Neural progenitor cell (in vitro differentiated cells): ENCODE results near the gene SCART1. TPM values are rescaled to one million over a fixed set of nuclear protein-coding genes. Genes with fewer than 3 reads are reported as not detected.
"Not testable (repeated sequence)": the region's sequence is repeated elsewhere in the genome, so short reads cannot be mapped to it uniquely, and the experiment has no call there.

Experiments used
- DNase-seq: peaks from one replicate; pipeline ENCODE4 v3.0.0-alpha.2; 2016; ENCODE audit warnings: low spot score
- H2AFZ ChIP-seq: fragments of 200-600 bp; sonication (generic); replicated peaks from 2 replicates; pipeline ENCODE4 v1.6.1; 2016; ENCODE audit warnings: antibody characterized with exemption
- H3F3A ChIP-seq: fragments of 200-600 bp; sonication (generic); 2 replicates; pipeline ENCODE4 v1.6.1; 2016; ENCODE audit warnings: antibody characterized with exemption, low read depth
- H3K27ac ChIP-seq: fragments of 200-600 bp; sonication (generic); 2 replicates; pipeline ENCODE4 v1.5.1; 2016; ENCODE audit warnings: mild to moderate bottlenecking
- H3K27me3 ChIP-seq: fragments of 200-600 bp; sonication (generic); 2 replicates; pipeline ENCODE4 v1.6.1; 2016; ENCODE audit warnings: mild to moderate bottlenecking, moderate library complexity
- H3K36me3 ChIP-seq: fragments of 200-600 bp; sonication (generic); 2 replicates; pipeline ENCODE4 v1.5.1; 2016
- H3K4me1 ChIP-seq: fragments of 200-600 bp; sonication (generic); 2 replicates; pipeline ENCODE4 v1.6.1; 2016; ENCODE audit warnings: mixed run types
- H3K4me2 ChIP-seq: fragments of 200-600 bp; sonication (generic); 2 replicates; pipeline ENCODE4 v1.6.1; 2016
- H3K4me3 ChIP-seq: fragments of 200-600 bp; sonication (generic); 2 replicates; pipeline ENCODE4 v1.5.1; 2016
- H3K79me2 ChIP-seq: fragments of 200-600 bp; sonication (generic); 2 replicates; pipeline ENCODE4 v1.6.1; 2016; ENCODE audit warnings: low read depth
- H3K9ac ChIP-seq: fragments of 200-600 bp; sonication (generic); 2 replicates; pipeline ENCODE4 v1.6.1; 2016
- H3K9me3 ChIP-seq: fragments of 200-600 bp; sonication (generic); 2 replicates; pipeline ENCODE4 v1.5.1; 2016; ENCODE audit warnings: low read depth
- H4K20me1 ChIP-seq: fragments of 200-600 bp; sonication (generic); 2 replicates; pipeline ENCODE4 v1.6.1; 2016; ENCODE audit warnings: low read depth
- H3K27ac Mint-ChIP-seq: 3 replicates; pipeline ENCODE4 v1.8.0; 2021; ENCODE audit warnings: mixed read lengths
- H3K27me3 Mint-ChIP-seq: 2 replicates; pipeline ENCODE4 v1.8.0; 2022; ENCODE audit warnings: low read depth, mild to moderate bottlenecking, inconsistent platforms, moderate library complexity, mixed read lengths; ENCODE audit not compliant: insufficient read depth
- H3K36me3 Mint-ChIP-seq: 3 replicates; pipeline ENCODE4 v1.8.0; 2021; ENCODE audit warnings: mixed read lengths
- H3K4me1 Mint-ChIP-seq: 3 replicates; pipeline ENCODE4 v1.8.0; 2021; ENCODE audit warnings: mixed read lengths
- H3K4me3 Mint-ChIP-seq: 3 replicates; pipeline ENCODE4 v1.8.0; 2021; ENCODE audit warnings: mild to moderate bottlenecking, moderate library complexity, mixed read lengths
- H3K9me3 Mint-ChIP-seq: 3 replicates; pipeline ENCODE4 v1.8.0; 2020; ENCODE audit warnings: mixed read lengths
- CTCF ChIP-seq: fragments of 200-600 bp; sonication (generic); IDR thresholded peaks from 2 replicates; pipeline ENCODE4 v1.5.1; 2017; ENCODE audit warnings: antibody characterized with exemption, mild to moderate bottlenecking
- EZH2 ChIP-seq: fragments of 200-600 bp; sonication (generic); IDR thresholded peaks from 2 replicates; pipeline ENCODE4 v1.6.1; 2017; ENCODE audit warnings: antibody characterized with exemption, mild to moderate bottlenecking, moderate library complexity
- EZH2phosphoT487 ChIP-seq: fragments of 200-600 bp; sonication (generic); IDR thresholded peaks from 2 replicates; pipeline ENCODE4 v1.6.1; 2017; ENCODE audit warnings: antibody characterized with exemption
- total RNA-seq: library from RNA; depleted of rRNA; stranded (reverse); fragments of >200 nt; gene quantifications from 2 replicates; pipeline ENCODE4 v1.2.3, GENCODE V29; 2015; ENCODE audit warnings: low replicate concordance

Gene SCART1
- total RNA-seq, 1 donor from 2014 or later, result 0.49 TPM

- H3K4me2 ChIP-seq, result no peak overlapping the region
Observed at GRCh38 chr10:133411523-133412380, 42.0 kb upstream of the SCART1 start.

DNA sequence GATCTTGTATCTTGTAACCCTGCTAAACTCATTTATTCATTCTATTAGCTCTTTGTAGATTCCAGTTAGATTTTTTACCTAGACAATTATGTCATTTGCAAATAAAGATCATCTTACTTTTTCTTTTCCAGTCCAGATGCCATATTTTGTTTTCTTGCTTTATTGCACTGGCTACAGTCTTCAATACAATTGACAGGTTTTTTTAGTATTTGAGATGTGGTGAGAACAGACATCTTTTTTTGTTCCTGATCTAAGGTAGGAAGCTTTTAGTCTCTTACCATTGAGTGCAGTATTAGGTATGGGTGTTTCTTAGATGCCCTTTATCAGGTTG, 41.4 kb upstream of the SCART1 start:
- Histone ChIP-seq H3K4me2 (no peak overlapping the region), H4K20me1 (no peaks in the 10 kb centered on the region), H3K27me3 (no peaks in the 10 kb centered on the region), H3K27ac (no peak overlapping the region), H3K4me3 (no peak overlapping the region), H2AFZ (no peak overlapping the region), H3K9ac (no peak overlapping the region), H3K36me3 (peaks cover 57% of the 10 kb centered on the region), H3F3A (no peaks in the 10 kb centered on the region), H3K4me1 (no peaks in the 10 kb centered on the region), H3K79me2 (peaks cover 61% of the 10 kb centered on the region), H3K9me3 (peaks cover 22% of the 10 kb centered on the region)
- no peak for DNase-seq
- Mint-ChIP-seq H3K4me1 (no peaks in the 10 kb centered on the region), H3K27ac (no peak overlapping the region), H3K4me3 (no peak overlapping the region), H3K27me3 (no peaks in the 10 kb centered on the region), H3K9me3 (peaks cover 66% of the 10 kb centered on the region), H3K36me3 (peaks cover 71% of the 10 kb centered on the region)
- TF ChIP-seq EZH2phosphoT487, result no peak
- TF ChIP-seq EZH2, result no peak
- TF ChIP-seq CTCF, result no peak

More at GRCh38 chr10:133411523-133412380, 42.0 kb upstream of the SCART1 start:
- Histone ChIP-seq H2AFZ (no peak overlapping the region), H3K36me3 (peaks cover 57% of the 10 kb centered on the region), H3K9ac (no peak overlapping the region), H3K9me3 (peaks cover 22% of the 10 kb centered on the region), H3F3A (no peaks in the 10 kb centered on the region), H3K27ac (no peak overlapping the region), H4K20me1 (no peaks in the 10 kb centered on the region), H3K4me1 (no peaks in the 10 kb centered on the region), H3K79me2 (peaks cover 67% of the 10 kb centered on the region), H3K27me3 (no peaks in the 10 kb centered on the region), H3K4me3 (no peak overlapping the region)
- H3K36me3 Mint-ChIP-seq, result peaks cover 77% of the 10 kb centered on the region
- no peak overlapping the region for H3K27ac Mint-ChIP-seq
- no peak overlapping the region for H3K4me3 Mint-ChIP-seq
- TF ChIP-seq CTCF (no peak), EZH2phosphoT487 (no peak), EZH2 (no peak)
- no peak for DNase-seq
- H3K9me3 Mint-ChIP-seq, result peaks cover 71% of the 10 kb centered on the region
- no peaks in the 10 kb centered on the region for H3K4me1 Mint-ChIP-seq
- H3K27me3 Mint-ChIP-seq, result no peaks in the 10 kb centered on the region

DNA sequence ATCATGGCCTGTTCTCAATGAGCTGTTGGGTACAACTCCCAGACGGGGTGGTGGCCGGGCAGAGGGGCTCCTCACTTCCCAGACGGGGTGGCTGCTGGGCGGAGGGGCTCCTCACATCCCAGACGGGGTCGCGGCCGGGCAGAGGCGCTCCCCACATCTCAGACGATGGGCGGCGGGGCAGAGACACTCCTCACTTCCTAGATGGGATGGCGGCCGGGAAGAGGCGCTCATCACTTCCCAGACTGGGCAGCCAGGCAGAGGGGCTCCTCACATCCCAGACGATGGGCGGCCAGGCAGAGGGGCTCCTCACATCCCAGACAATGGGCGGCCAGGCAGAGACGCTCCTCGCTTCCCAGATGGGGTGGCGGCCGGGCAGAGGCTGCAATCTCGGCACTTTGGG, 39.3 kb upstream of the SCART1 start:
- H2AFZ ChIP-seq, H3K27me3 Mint-ChIP-seq, H3K4me3 ChIP-seq, H3K4me2 ChIP-seq, H3K4me1 ChIP-seq, H3K27ac ChIP-seq, H3K4me3 Mint-ChIP-seq, H3K27ac Mint-ChIP-seq, H4K20me1 ChIP-seq, H3F3A ChIP-seq, H3K9ac ChIP-seq, H3K4me1 Mint-ChIP-seq, H3K27me3 ChIP-seq, DNase-seq: not testable (repeated sequence)
- Histone ChIP-seq H3K9me3 (peaks cover 22% of the 10 kb centered on the region), H3K36me3 (peaks cover 41% of the 10 kb centered on the region), H3K79me2 (peaks cover 41% of the 10 kb centered on the region)
- Mint-ChIP-seq H3K36me3 (peaks cover 55% of the 10 kb centered on the region), H3K9me3 (peaks cover 52% of the 10 kb centered on the region)

DNA sequence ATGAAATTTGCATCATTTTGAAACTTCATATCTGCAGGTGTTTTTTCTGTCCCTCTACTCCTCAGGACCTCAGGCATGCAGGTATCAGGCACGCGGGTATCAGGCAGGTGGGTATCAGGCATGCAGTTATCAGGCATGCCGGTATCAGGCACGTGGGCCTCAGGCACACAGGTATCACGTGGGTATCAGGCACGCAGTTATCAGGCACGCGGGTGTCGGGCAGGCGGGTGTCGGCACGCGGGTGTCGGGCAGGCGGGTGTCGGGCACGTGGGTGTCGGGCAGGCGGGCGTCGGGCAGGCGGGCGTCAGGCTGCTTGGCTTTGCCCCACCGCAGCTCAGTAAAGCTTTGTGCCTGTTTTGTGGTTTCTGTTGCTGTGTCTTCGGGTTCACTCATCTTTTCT, 38.0 kb upstream of the SCART1 start:
- H3F3A ChIP-seq, result no peaks in the 10 kb centered on the region
- H3K4me3 ChIP-seq, result no peak overlapping the region
- peaks cover 29% of the 10 kb centered on the region for H3K36me3 ChIP-seq
- Mint-ChIP-seq H3K4me1 (no peaks in the 10 kb centered on the region), H3K27me3 (no peaks in the 10 kb centered on the region), H3K27ac (no peak overlapping the region), H3K4me3 (no peak overlapping the region), H3K9me3 (peaks cover 41% of the 10 kb centered on the region), H3K36me3 (peaks cover 44% of the 10 kb centered on the region)
- no peak overlapping the region for H2AFZ ChIP-seq
- no peaks in the 10 kb centered on the region for H3K27me3 ChIP-seq
- no peak overlapping the region for H3K4me2 ChIP-seq
- TF ChIP-seq EZH2 (no peak), CTCF (no peak), EZH2phosphoT487 (no peak)
- H3K9me3 ChIP-seq, result peaks cover 21% of the 10 kb centered on the region
- no peaks in the 10 kb centered on the region for H3K4me1 ChIP-seq
- H3K9ac ChIP-seq, result no peak overlapping the region
- no peaks in the 10 kb centered on the region for H4K20me1 ChIP-seq
- H3K79me2 ChIP-seq, result peaks cover 27% of the 10 kb centered on the region
- H3K27ac ChIP-seq, result no peak overlapping the region
- DNase-seq, result no peak
